ENCODE measurements around the gene VWF.
"Not testable (repeated sequence)": the region's sequence is repeated elsewhere in the genome, so short reads cannot be mapped to it uniquely, and the experiment has no call there.

VWF gene

GRCh38 chr12:6143303-6143675, 18.8 kb upstream of the VWF start:
- DNase-seq = no peak

- not testable (repeated sequence) for DNase-seq
Observed at GRCh38 chr12:6142368-6143302, 18.2 kb upstream of the VWF start.

- not testable (repeated sequence) for DNase-seq
Observed at GRCh38 chr12:6141731-6142367, 17.4 kb upstream of the VWF start.

GRCh38 chr12:6140651-6141447, 16.4 kb upstream of the VWF start:
- no peak for DNase-seq

- DNase-seq = no peak
Observed at GRCh38 chr12:6135071-6135470, 10.6 kb upstream of the VWF start.

- no peak for DNase-seq
Observed at GRCh38 chr12:6133642-6134041, 9.2 kb upstream of the VWF start.

GRCh38 chr12:6132496-6132895, 8.0 kb upstream of the VWF start:
- no peak for DNase-seq

- no peak for DNase-seq
Observed at GRCh38 chr12:6125310-6125608, 789 bp upstream of the VWF start.

- DNase-seq = no peak
Observed at GRCh38 chr12:6123258-6123657, 1.2 kb downstream of the VWF start.

- no peak for DNase-seq
Observed at GRCh38 chr12:6122201-6122600, 2.3 kb downstream of the VWF start.

GRCh38 chr12:6120796-6121473, 3.5 kb downstream of the VWF start:
- no peak for DNase-seq

GRCh38 chr12:6118891-6119568, 5.4 kb downstream of the VWF start:
- no peak for DNase-seq

- DNase-seq = no peak
Observed at GRCh38 chr12:6116471-6117021, 7.9 kb downstream of the VWF start.

- DNase-seq = no peak
Observed at GRCh38 chr12:6115389-6115788, 9.1 kb downstream of the VWF start.

GRCh38 chr12:6114476-6114870, 10.0 kb downstream of the VWF start:
- DNase-seq = no peak

- no peak for DNase-seq
Observed at GRCh38 chr12:6113691-6114475, 10.6 kb downstream of the VWF start.

GRCh38 chr12:6112004-6112403, 12.5 kb downstream of the VWF start:
- DNase-seq = no peak

GRCh38 chr12:6110006-6110405, 14.5 kb downstream of the VWF start:
- no peak for DNase-seq

- DNase-seq = no peak
Observed at GRCh38 chr12:6106218-6106617, 18.3 kb downstream of the VWF start.

- DNase-seq = no peak
Observed at GRCh38 chr12:6104842-6105241, 19.6 kb downstream of the VWF start.

GRCh38 chr12:6104027-6104426, 20.4 kb downstream of the VWF start:
- no peak for DNase-seq
